Liver (tissue), 9 donors: ENCODE data around the gene PLIN4. TPM values are rescaled to one million over a fixed set of nuclear protein-coding genes. Genes with fewer than 3 reads are reported as not detected.

ENCODE experiments used
- DNase-seq: peaks from one replicate; pipeline ENCODE4 v3.0.0-alpha.2; 2017; ENCODE audit warnings: low spot score
- H3K27ac ChIP-seq, 2 donors: one replicate each; pipeline ENCODE4 v1.7.0; 2013; ENCODE audit warnings: inconsistent platforms in 2 of 2, low read length in 2 of 2, control low read depth in 1 of 2, low read depth in 1 of 2, mild to moderate bottlenecking in 1 of 2
- H3K27me3 ChIP-seq, 4 donors: one replicate each; pipeline versions ENCODE4 v1.6.1 to v1.7.0; 2013; ENCODE audit warnings: low read length in 3 of 4, inconsistent platforms in 1 of 4, mild to moderate bottlenecking in 1 of 4, moderate library complexity in 1 of 4; ENCODE audit not compliant: control insufficient read depth in 4 of 4, insufficient read depth in 4 of 4
- H3K36me3 ChIP-seq, 4 donors: one replicate each; pipeline versions ENCODE4 v1.6.1 to v1.7.0; 2013; ENCODE audit warnings: low read length in 3 of 4, mild to moderate bottlenecking in 3 of 4, low read depth in 1 of 4, moderate library complexity in 1 of 4; ENCODE audit not compliant: control insufficient read depth in 4 of 4, insufficient read depth in 3 of 4
- H3K4me1 ChIP-seq, 4 donors: one replicate each; pipeline versions ENCODE4 v1.6.1 to v1.7.0; 2013; ENCODE audit warnings: low read length in 3 of 4, mild to moderate bottlenecking in 3 of 4, moderate library complexity in 1 of 4; ENCODE audit not compliant: control insufficient read depth in 4 of 4, insufficient read depth in 4 of 4
- H3K4me3 ChIP-seq, 3 donors: one replicate each; pipeline versions ENCODE4 v1.6.1 to v1.7.0; 2013; ENCODE audit warnings: low read length in 3 of 3, control low read depth in 1 of 3, low read depth in 1 of 3, mild to moderate bottlenecking in 1 of 3
- H3K9ac ChIP-seq, 2 donors: one replicate each; pipeline ENCODE4 v1.7.0; 2013; ENCODE audit warnings: low read length in 2 of 2, mild to moderate bottlenecking in 2 of 2, moderate library complexity in 2 of 2, control low read depth in 1 of 2, low read depth in 1 of 2
- H3K9me3 ChIP-seq, 4 donors: one replicate each; pipeline versions ENCODE4 v1.6.1 to v1.7.0; 2013; ENCODE audit warnings: low read length in 3 of 4; ENCODE audit not compliant: control insufficient read depth in 4 of 4
- ATF3 ChIP-seq: IDR thresholded peaks from 2 replicates; pipeline ENCODE4 v1.6.1; 2016; ENCODE audit warnings: antibody characterized with exemption
- CTCF ChIP-seq: fragments of 150-350 bp; IDR thresholded peaks from 2 replicates; pipeline ENCODE4 v1.5.1; 2017; ENCODE audit warnings: improper control_type of control experiment, low read depth, low read length; ENCODE audit not compliant: missing input control
- FOXA1 ChIP-seq: IDR thresholded peaks from 2 replicates; pipeline ENCODE4 v1.6.1; 2016; ENCODE audit warnings: antibody characterized with exemption
- FOXA2 ChIP-seq: IDR thresholded peaks from 2 replicates; pipeline ENCODE4 v1.6.1; 2016; ENCODE audit warnings: antibody characterized with exemption
- GABPA ChIP-seq, 2 donors: IDR thresholded peaks in 1 of 2; conservative IDR thresholded peaks in 1 of 2; 2 replicates each; pipeline ENCODE4 v1.6.1; 2016; ENCODE audit warnings: antibody characterized with exemption in 2 of 2, mild to moderate bottlenecking in 1 of 2, moderate library complexity in 1 of 2
- HNF4A ChIP-seq, 2 donors: conservative IDR thresholded peaks; 2 replicates each; pipeline ENCODE4 v1.6.1; 2016; ENCODE audit warnings: antibody characterized with exemption in 2 of 2, mild to moderate bottlenecking in 2 of 2
- HNF4G ChIP-seq: IDR thresholded peaks from 2 replicates; pipeline ENCODE4 v1.6.1; 2016; ENCODE audit warnings: antibody characterized with exemption
- JUND ChIP-seq, 2 donors: IDR thresholded peaks; 2 replicates each; pipeline ENCODE4 v1.6.1; 2016; ENCODE audit warnings: antibody characterized with exemption in 2 of 2
- MAX ChIP-seq: IDR thresholded peaks from 2 replicates; pipeline ENCODE4 v1.6.1; 2016; ENCODE audit warnings: antibody characterized with exemption
- NR2F2 ChIP-seq: IDR thresholded peaks from 2 replicates; pipeline ENCODE4 v1.6.1; 2016; ENCODE audit warnings: antibody characterized with exemption
- RAD21 ChIP-seq, 2 donors: IDR thresholded peaks; 2 replicates each; pipeline ENCODE4 v1.6.1; 2016; ENCODE audit warnings: antibody characterized with exemption in 2 of 2, mild to moderate bottlenecking in 2 of 2
- REST ChIP-seq: IDR thresholded peaks from 2 replicates; pipeline ENCODE4 v1.6.1; 2016; ENCODE audit warnings: antibody characterized with exemption, mild to moderate bottlenecking
- RXRA ChIP-seq, 2 donors: IDR thresholded peaks; 2 replicates each; pipeline ENCODE4 v1.6.1; 2017 to 2018; ENCODE audit warnings: antibody characterized with exemption in 2 of 2, mild to moderate bottlenecking in 1 of 2
- SP1 ChIP-seq: IDR thresholded peaks from 2 replicates; pipeline ENCODE4 v1.6.1; 2018; ENCODE audit warnings: antibody characterized with exemption, mild to moderate bottlenecking
- TAF1 ChIP-seq: conservative IDR thresholded peaks from 2 replicates; pipeline ENCODE4 v1.6.1; 2016; ENCODE audit warnings: antibody characterized with exemption, mild to moderate bottlenecking
- YY1 ChIP-seq: IDR thresholded peaks from 2 replicates; pipeline ENCODE4 v1.6.1; 2016; ENCODE audit warnings: antibody characterized with exemption, mild to moderate bottlenecking
- ZBTB33 ChIP-seq: IDR thresholded peaks from 2 replicates; pipeline ENCODE4 v1.6.1; 2016; ENCODE audit warnings: antibody characterized with exemption
- WGBS: extraction: QIAGEN DNeasy Blood & Tissue Kit; methylation state at CpG from one replicate; pipeline ENCODE4 v1.1.7; 2013; 5-methylcytosine and 5-hydroxymethylcytosine counted together
- polyA plus RNA-seq, 2 donors: library from polyadenylated mRNA; stranded (reverse) in 1 of 2; unstranded in 1 of 2; fragments of 200-250 nt in 1 of 2; fragments of >200 nt in 1 of 2; fragmentation: Nextera tagmentation in 1 of 2; extraction: Ambion mirVana in 1 of 2; gene quantifications; one replicate each; pipeline versions ENCODE4 v1.2.1 to v1.2.3, GENCODE V29; 2013 to 2015
- total RNA-seq, 2 donors: library from RNA; depleted of rRNA; stranded (reverse); fragments of >200 nt; gene quantifications; one replicate each; pipeline ENCODE4 v1.2.3, GENCODE V29; 2014
- donor health status: healthy.
- donor health status: healthy.
- donor health status: healthy.
- donor health status: healthy.
- donor health status: healthy.

The PLIN4 gene
- total and polyA plus RNA-seq, 4 donors, result 3.1 to 49.1 (median 9.5) TPM

GRCh38 chr19:4499855-4500254, 18.4 kb downstream of the PLIN4 start:
- no peak overlapping the region for H3K27ac ChIP-seq
- H3K9ac ChIP-seq, result no peak overlapping the region
- no peaks in the 10 kb centered on the region for H3K27me3 ChIP-seq
- peaks cover 10 to 64% (median 23%) of the 10 kb centered on the region in 4 donors for H3K36me3 ChIP-seq
- TF ChIP-seq ZBTB33, result no peak
- 95% methylated on average over 15 of the region's 15 CpGs for WGBS
- no peak for DNase-seq
- H3K4me3 ChIP-seq, result no peak overlapping the region
- H3K9me3 ChIP-seq, result no peaks in the 10 kb centered on the region
- H3K4me1 ChIP-seq, result no peaks in the 10 kb centered on the region

GRCh38 chr19:4499318-4499717, 19.0 kb downstream of the PLIN4 start:
- Histone ChIP-seq H3K36me3 (peaks cover 10 to 62% (median 22%) of the 10 kb centered on the region in 4 donors), H3K27me3 (no peaks in the 10 kb centered on the region), H3K9ac (no peak overlapping the region), H3K27ac (no peak overlapping the region), H3K4me3 (no peak overlapping the region), H3K4me1 (no peaks in the 10 kb centered on the region), H3K9me3 (no peaks in the 10 kb centered on the region)
- TF ChIP-seq FOXA2, result no peak
- TF ChIP-seq HNF4A (conservative IDR thresholded peaks at IDR 0.05), result no peak
- TF ChIP-seq HNF4G, result no peak
- TF ChIP-seq YY1, result no peak
- TF ChIP-seq CTCF, result no peak
- TF ChIP-seq REST, result no peak
- no peak for TF ChIP-seq MAX
- no peak for TF ChIP-seq TAF1
- no peak for TF ChIP-seq FOXA1
- TF ChIP-seq NR2F2, result no peak
- no peak for TF ChIP-seq JUND (IDR thresholded peaks at IDR 0.05)
- no peak for TF ChIP-seq ATF3
- TF ChIP-seq RXRA (IDR thresholded peaks at IDR 0.05), result no peak
- no peak for TF ChIP-seq ZBTB33
- no peak for TF ChIP-seq SP1
- no peak for TF ChIP-seq RAD21 (IDR thresholded peaks at IDR 0.05)
- no peak for TF ChIP-seq GABPA (IDR thresholded peaks at IDR 0.05 in 1 of 2, conservative IDR thresholded peaks at IDR 0.05 in 1 of 2)
- no peak for DNase-seq
- 97% methylated on average over 23 of the region's 23 CpGs for WGBS
